Effector memory CD8-positive, alpha-beta T cell (primary cell): ENCODE results near the gene CRACR2B.

ENCODE experiments used
- ATAC-seq: fragments of 150-1000 bp; cut with Tn5 transposase; replicated peaks from 2 replicates; pipeline ENCODE4 v1.10.0; 2021; ENCODE audit warnings: mild to moderate bottlenecking, moderate library complexity
- DNase-seq, 3 experiments: peaks; one replicate each; pipeline ENCODE4 v3.0.0; 2021
- H3K27ac Mint-ChIP-seq, 2 donors: one replicate each; pipeline ENCODE4 v1.8.0; 2022; ENCODE audit warnings: mild to moderate bottlenecking in 2 of 2, mixed read lengths in 2 of 2, moderate library complexity in 2 of 2
- H3K27me3 Mint-ChIP-seq, 2 donors: one replicate each; pipeline ENCODE4 v1.8.0; 2022; ENCODE audit warnings: mixed read lengths in 2 of 2
- H3K36me3 Mint-ChIP-seq: one replicate; pipeline ENCODE4 v1.8.0; 2022; ENCODE audit warnings: mild to moderate bottlenecking, moderate library complexity, mixed read lengths; ENCODE audit not compliant: insufficient read depth
- H3K4me1 Mint-ChIP-seq, 2 donors: one replicate each; pipeline ENCODE4 v1.8.0; 2022; ENCODE audit warnings: low read depth in 2 of 2, mixed read lengths in 2 of 2
- H3K4me3 Mint-ChIP-seq, 2 donors: one replicate each; pipeline ENCODE4 v1.8.0; 2022; ENCODE audit warnings: mild to moderate bottlenecking in 2 of 2, mixed read lengths in 2 of 2, moderate library complexity in 2 of 2
- H3K9me3 Mint-ChIP-seq, 2 donors: one replicate each; pipeline ENCODE4 v1.8.0; 2022; ENCODE audit warnings: mixed read lengths in 2 of 2

Gene CRACR2B

DNA sequence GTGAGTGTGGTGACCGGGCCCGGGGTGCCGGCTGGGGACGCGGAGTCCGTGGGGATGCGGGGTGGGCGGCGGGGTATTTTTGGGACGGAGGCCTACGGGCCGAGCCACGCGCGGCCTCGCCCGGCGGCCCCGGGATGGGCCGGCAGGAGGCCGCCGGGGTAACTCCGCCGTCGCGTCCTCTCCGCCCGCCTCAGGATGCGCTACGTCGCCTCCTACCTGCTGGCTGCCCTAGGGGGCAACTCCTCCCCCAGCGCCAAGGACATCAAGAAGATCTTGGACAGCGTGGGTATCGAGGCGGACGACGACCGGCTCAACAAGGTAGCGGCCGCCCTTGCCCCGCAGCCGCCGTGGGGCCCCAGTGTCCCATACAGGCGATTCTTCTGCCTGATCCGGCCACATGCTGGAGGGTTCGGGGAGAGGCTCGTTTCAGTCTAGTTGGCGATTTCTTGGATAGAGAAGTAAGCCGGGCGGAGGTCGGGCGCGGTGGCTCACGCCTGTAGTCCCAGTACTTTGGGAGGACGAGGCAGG, 17.6 kb upstream of the CRACR2B start:
- Mint-ChIP-seq H3K4me3 (peak overlapping the region; percentile 89 to 90), H3K27me3 (no peaks in the 10 kb centered on the region), H3K27ac (peak overlapping the region; percentile 94 to 97), H3K36me3 (peaks cover 37% of the 10 kb centered on the region), H3K9me3 (no peaks in the 10 kb centered on the region), H3K4me1 (peaks cover 30 to 32% of the 10 kb centered on the region in 2 donors)
- no peak for DNase-seq
- peak; percentile 25 for ATAC-seq

DNA sequence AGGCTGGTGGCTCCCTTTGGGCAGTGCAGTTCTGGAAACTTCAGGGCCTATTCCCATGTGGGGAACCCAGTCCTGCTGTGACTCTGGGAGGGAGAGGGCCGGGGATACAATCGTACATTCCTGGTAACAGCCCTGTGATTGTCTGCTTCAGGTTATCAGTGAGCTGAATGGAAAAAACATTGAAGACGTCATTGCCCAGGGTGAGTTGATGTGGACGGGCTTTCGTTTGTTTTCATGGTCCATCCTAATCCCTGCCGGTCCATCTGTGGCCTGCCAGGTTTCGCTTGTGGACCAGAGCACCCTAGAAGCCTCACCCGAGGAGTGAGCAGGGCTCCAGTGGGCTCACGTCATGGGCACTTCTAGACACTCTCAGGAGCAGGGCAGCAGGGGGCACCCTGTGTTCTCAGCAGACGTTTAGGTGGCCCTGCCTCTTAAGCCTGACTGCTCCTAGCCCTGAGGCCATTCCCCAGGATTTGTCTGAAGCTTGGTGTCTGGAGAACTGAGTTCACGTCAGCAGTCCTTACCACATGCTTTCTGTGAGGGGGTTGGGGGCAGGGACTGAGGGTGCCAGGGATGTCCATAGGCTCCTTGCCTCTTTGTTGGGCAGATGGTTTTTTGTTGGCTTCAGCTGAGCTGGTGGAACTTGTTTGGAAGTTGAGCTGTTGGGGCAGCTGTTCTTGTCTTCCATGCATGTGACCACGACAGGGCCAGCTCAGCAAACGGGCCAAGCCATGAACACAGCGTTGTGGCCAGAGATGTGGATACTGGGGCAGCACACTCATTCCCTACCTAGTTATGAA, 16.1 kb upstream of the CRACR2B start:
- Mint-ChIP-seq H3K4me1 (peaks cover 30 to 32% of the 10 kb centered on the region in 2 donors), H3K27me3 (no peaks in the 10 kb centered on the region), H3K4me3 (peak overlapping the region; percentile 89 to 90), H3K36me3 (peaks cover 37% of the 10 kb centered on the region), H3K27ac (peak overlapping the region; percentile 94 to 97), H3K9me3 (no peaks in the 10 kb centered on the region)
- DNase-seq (no peak), ATAC-seq (no peak)

DNA sequence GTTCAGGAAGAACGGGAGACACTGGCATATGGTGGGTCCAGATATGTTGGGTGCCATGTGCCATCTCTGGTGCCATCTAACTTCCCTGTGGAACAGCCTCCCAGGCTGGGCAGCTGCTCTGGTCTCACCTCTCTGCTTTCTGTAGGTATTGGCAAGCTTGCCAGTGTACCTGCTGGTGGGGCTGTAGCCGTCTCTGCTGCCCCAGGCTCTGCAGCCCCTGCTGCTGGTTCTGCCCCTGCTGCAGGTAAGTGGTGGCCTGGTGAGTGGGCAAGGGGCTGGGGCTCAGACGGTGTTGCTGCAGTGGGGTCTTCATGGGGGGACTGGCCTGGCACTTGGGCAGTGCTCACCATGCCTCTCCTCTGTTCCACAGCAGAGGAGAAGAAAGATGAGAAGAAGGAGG, 15.3 kb upstream of the CRACR2B start:
- ATAC-seq: no peak
- H3K27ac Mint-ChIP-seq: peak overlapping the region in 1 of 2 donors; percentile 97

DNA sequence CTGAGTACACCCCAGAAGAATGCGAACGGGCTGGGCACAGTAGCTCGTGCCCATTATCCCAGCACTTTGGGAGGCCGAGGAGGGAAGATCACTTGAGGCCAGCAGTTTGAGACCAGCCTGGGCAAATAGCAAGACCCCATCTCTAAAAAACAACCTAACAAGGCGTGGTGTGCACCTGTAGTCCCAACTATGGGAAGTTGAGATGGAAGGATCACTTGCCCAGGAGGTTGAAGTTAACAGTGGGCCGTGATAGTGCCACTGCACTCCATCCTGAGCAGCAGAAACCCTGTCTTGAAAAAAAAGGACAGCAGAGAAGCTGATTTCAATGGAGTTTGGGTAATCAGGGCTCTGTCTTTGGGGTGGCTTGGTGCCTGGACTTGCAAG, 14.7 kb upstream of the CRACR2B start:
- ATAC-seq: no peak
- no peaks in the 10 kb centered on the region for H3K27me3 Mint-ChIP-seq
- H3K9me3 Mint-ChIP-seq: no peaks in the 10 kb centered on the region
- peaks cover 37% of the 10 kb centered on the region for H3K36me3 Mint-ChIP-seq
- peaks cover 26 to 29% of the 10 kb centered on the region in 2 donors for H3K4me1 Mint-ChIP-seq
- H3K4me3 Mint-ChIP-seq: no peak overlapping the region
- no peak for DNase-seq
- peak overlapping the region in 1 of 2 donors; percentile 49 for H3K27ac Mint-ChIP-seq

More for the DNA sequence above, 15.3 kb upstream of the CRACR2B start:
- Mint-ChIP-seq H3K36me3 (peaks cover 37% of the 10 kb centered on the region), H3K9me3 (no peaks in the 10 kb centered on the region), H3K4me3 (no peak overlapping the region), H3K4me1 (peaks cover 30 to 32% of the 10 kb centered on the region in 2 donors), H3K27me3 (no peaks in the 10 kb centered on the region)
- DNase-seq: no peak

DNA sequence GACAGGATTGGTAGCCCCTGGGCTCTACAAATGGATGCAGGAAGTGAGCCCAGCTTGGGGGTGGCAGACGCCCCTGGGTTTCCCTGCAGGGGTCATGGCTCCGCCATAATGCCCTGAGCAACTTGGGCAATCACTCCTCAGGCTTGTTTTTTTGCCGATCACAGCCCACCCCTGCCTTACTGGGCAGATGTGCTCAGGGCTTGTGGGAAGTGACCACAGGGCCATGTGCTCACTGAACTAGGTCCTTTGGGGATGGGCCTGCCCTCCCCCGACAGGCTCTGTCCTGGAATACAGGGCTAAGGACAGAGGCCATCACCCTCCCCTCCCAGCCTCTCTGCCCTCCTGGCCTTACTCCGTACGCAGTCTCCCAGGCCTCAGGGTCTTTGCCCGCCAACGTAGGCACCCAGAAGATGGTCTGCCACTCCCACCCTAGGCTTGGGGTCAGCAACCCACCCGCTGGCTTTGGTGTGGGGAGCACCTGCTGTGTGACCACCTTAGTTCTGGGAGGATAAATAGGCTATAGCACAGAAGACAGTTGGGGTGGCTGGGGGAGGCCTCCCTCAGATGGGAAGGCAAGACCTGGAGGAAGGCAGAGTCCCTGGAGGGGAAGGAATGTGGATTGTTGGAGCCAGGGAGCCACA, 14.1 kb upstream of the CRACR2B start:
- H3K27me3 Mint-ChIP-seq: no peaks in the 10 kb centered on the region
- ATAC-seq (no peak), DNase-seq (no peak)
- no peak overlapping the region for H3K27ac Mint-ChIP-seq
- H3K4me3 Mint-ChIP-seq: no peak overlapping the region
- peaks cover 24 to 27% of the 10 kb centered on the region in 2 donors for H3K4me1 Mint-ChIP-seq
- peaks cover 37% of the 10 kb centered on the region for H3K36me3 Mint-ChIP-seq
- no peaks in the 10 kb centered on the region for H3K9me3 Mint-ChIP-seq

DNA sequence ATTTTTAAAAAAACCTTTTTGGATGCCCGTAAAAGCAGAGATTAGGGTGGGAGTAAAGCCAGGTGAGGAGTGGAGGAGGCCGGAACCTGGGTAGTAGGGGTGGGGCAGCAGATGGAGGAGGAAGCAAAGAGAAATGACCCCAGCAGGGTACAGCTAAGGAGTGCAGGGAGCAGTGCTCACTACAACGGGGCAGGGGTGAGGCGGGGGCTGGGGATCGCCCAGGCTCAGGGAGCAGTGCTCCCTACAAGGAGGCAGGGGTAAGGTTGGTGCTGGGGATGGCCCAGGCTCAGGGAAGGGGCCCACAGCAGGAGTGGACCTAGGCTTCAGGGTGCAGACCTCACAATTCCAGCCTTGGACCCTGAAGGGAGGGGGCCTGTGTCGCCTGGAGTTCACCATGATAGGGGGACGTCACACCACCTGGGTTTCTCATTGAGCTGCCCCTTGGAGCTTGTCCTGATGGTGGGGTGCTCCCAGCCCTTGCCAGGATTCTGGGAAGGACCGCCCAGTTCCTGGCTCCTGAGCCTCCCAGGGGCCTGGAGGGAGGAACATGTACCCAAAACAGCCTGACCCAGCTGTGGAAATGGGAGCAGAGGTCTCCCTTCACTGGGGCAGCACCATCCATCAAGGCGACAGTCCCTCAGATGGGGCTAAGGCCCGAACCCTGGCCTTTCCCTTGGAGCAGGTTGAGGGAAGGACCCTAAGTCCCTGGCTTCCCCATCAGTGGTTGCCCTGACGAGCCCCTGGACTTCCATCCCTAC, 11.9 kb upstream of the CRACR2B start:
- peaks cover 34% of the 10 kb centered on the region for H3K36me3 Mint-ChIP-seq
- H3K9me3 Mint-ChIP-seq: no peaks in the 10 kb centered on the region
- DNase-seq: no peak
- ATAC-seq: no peak
- H3K4me3 Mint-ChIP-seq: no peak overlapping the region
- H3K27ac Mint-ChIP-seq: no peak overlapping the region
- H3K4me1 Mint-ChIP-seq: peaks cover 14 to 19% of the 10 kb centered on the region in 2 donors
- no peaks in the 10 kb centered on the region for H3K27me3 Mint-ChIP-seq

DNA sequence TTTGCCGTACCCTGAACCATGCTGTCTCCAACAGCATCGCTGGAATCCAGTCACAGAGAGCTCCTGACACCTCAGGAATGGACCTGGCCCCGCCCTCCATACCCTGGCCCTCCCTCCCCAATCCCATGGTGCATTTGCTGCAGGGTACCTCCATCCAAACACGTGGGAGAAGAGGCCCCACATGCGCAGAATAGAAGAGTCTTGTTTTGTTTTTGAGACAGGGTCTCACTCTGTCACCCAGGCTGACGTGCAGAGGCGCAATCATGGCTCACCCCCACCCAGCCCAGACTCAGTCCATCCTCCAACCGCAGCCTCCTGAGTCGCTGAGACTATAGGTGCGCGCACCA, 11.3 kb upstream of the CRACR2B start:
- no peak for ATAC-seq
- Mint-ChIP-seq H3K27me3 (no peaks in the 10 kb centered on the region), H3K27ac (no peak overlapping the region), H3K36me3 (peaks cover 34% of the 10 kb centered on the region), H3K9me3 (no peaks in the 10 kb centered on the region), H3K4me3 (no peak overlapping the region), H3K4me1 (peaks cover 12 to 19% of the 10 kb centered on the region in 2 donors)
- DNase-seq: no peak

DNA sequence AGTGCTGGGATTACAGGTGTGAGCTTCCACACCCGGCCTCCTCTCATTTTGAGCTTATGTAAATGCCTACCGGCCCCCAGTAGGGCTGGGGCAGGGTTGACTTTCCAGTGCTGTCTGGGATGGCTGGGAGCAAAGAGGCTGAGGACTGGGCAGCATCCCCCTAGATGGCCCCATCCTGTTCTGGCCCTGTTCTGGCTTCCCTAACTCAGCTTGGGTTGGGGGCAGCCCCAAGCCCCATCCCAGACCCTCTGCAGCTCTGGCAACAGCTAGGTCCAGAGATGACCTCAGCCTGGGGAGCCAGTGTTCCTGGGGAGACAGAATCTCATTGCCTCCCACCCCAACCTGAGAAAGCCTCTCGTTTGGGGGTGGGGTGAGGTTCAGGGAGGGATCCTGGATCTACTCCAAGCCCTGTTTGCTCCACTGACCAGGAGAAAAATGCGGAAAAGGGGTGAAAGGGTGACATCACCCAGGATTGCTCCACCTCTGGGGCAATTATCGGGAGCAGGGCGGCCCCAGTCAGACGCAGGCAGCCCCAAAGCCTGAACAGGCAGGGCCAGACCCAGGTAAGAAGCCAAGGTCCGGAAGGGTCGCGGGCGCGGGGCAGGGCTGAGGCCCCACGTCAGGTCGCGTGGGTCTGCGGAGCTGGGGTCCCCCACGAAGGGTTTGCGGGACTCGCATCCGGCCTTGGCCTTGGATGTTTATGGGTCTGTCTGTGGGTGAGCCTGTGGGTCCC, 9.2 kb upstream of the CRACR2B start, which contains the start of gene PNPLA2:
PNPLA2 (plus strand) TSS at position 519 of the 733 bp plus-strand sequence. CDS start 805 bp downstream, outside the sequence.
- Mint-ChIP-seq H3K4me3 (peak within 1 kb of the TSS; percentile 83 to 86), H3K36me3 (peaks cover 40% of the 10 kb centered on the region), H3K4me1 (peaks cover 5 to 11% of the 10 kb centered on the region in 2 donors), H3K27ac (peak within 1 kb of the TSS; percentile 80 to 89), H3K9me3 (no peaks in the 10 kb centered on the region), H3K27me3 (no peaks in the 10 kb centered on the region)
- DNase-seq (no peak), ATAC-seq (no peak)

DNA sequence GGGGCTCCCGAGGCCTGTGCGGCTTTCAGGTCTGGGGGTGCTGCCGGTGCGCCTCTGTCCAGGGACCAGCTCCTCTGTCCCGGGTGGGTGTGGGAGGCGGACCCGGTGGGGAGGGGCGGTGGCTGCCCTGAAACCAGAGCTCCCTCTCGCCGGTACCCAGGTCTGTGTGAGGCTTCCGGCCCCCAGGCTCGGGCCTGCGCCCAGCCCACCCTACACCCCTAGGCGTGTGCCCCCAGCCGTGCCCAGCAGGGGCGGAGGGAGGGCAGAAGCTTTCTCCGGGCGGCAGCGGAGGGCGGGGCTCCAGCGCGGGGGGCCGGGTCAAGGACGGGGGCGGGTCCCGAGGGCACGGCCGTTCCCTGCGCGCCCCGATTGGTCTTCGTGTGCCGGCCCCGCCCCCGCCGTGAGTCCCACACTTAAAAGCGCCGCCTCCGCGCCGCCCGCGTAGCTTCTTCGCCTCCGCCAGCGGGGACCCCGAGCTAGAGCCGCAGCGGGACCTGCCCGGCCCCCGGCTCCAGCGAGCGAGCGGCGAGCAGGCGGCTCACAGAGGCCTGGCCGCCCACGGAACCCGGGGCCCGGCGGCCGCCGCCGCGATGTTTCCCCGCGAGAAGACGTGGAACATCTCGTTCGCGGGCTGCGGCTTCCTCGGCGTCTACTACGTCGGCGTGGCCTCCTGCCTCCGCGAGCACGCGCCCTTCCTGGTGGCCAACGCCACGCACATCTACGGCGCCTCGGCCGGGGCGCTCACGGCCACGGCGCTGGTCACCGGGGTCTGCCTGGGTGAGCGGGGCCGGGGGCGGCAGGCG, 8.4 kb upstream of the CRACR2B start:
- Mint-ChIP-seq H3K9me3 (no peaks in the 10 kb centered on the region), H3K27me3 (no peaks in the 10 kb centered on the region), H3K4me1 (peaks cover 5 to 11% of the 10 kb centered on the region in 2 donors), H3K27ac (peak overlapping the region; percentile 80 to 89), H3K4me3 (peak overlapping the region; percentile 83 to 86), H3K36me3 (peaks cover 40% of the 10 kb centered on the region)
- DNase-seq: peak; percentile 89 to 90 (median 90)
- ATAC-seq: peak; percentile 71

DNA sequence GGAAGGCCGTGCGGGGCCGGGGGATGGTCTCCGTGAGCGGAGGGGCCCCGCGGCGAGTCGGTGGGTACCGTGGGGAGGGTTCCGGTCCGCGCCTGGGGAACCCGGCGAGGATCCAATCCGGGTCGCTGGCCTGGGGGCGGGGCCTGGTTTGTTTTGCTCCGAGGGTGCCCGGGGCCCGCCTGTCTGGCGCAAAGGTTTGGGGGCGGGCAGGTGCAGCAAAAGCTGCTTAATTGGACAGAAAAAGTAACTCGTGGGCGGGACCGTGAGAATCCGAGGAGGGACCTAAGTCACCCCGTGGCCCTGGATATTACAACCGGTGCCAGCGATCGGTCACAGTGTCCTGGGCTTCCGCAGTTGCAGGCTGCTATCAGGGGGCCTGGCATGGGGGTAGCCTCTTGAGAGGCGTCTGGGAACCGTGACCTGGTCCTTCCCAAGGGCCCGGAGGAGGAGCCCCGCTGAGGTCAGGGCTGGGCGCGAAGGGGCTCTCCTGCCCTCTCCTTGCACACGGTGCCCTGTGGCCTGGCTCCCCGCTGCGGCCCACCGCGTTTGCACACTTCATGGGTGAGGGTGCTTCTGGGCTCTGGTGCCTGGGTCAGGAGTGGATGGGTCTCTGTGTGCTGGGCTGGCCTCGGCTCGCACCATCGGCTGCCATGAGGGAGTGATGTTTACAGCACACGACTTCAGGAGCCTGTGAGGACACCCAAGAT, 7.6 kb upstream of the CRACR2B start:
- Mint-ChIP-seq H3K27me3 (no peaks in the 10 kb centered on the region), H3K27ac (peak overlapping the region; percentile 80 to 89), H3K4me3 (peak overlapping the region; percentile 83 to 86), H3K4me1 (peaks cover 5 to 11% of the 10 kb centered on the region in 2 donors), H3K9me3 (no peaks in the 10 kb centered on the region), H3K36me3 (peaks cover 42% of the 10 kb centered on the region)
- DNase-seq (peak; percentile 93 to 97 (median 96)), ATAC-seq (peak; percentile 77)

DNA sequence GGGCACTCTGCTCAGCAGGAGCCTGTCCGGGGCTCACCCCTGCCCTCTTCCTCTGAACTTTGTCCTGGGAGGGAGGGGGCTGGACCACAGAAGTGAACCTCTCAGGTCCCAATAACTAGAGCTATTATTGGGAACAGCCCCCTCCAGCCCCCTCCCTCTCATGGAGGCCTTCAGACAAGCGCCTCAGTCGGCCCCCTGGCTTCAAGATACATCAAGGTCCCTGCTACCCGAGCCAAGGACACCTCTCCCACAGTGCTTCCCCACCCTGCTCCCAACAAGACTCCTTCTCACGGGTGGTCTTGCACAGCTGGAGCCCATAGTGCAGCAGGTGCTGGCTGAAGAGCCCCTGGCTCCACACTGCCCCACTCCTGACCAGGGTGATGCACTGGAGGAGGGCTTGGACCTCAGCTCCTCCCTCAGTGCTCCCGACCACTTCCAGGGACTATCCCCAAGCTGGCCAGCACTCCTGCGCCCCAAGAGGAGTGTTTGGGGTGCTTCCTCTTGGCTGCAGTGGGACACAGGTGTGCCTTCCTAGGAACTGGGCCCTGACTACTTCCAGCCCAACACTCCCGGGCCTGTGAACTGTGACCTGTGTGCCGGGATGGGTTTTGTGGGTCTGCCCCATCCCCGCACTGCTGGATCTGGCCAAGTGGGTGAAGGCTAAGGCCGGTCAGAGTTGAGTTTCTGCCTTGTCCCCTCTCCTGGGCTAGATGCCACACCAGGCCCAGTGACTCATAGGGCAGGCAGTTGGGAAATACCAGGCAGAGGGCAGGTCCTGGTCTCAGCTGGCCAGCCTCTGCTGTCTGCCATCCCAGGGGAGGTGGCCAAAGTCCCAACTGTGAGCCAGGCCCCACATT, 6.8 kb upstream of the CRACR2B start:
- H3K4me3 Mint-ChIP-seq: peak overlapping the region; percentile 83 to 86
- no peak for DNase-seq
- peaks cover 50% of the 10 kb centered on the region for H3K36me3 Mint-ChIP-seq
- H3K4me1 Mint-ChIP-seq: peaks cover 5 to 11% of the 10 kb centered on the region in 2 donors
- H3K27me3 Mint-ChIP-seq: no peaks in the 10 kb centered on the region
- H3K9me3 Mint-ChIP-seq: no peaks in the 10 kb centered on the region
- ATAC-seq: no peak
- peak overlapping the region in 1 of 2 donors; percentile 60 for H3K27ac Mint-ChIP-seq
